NCI-H1105 treated with DMSO at 0.1 percent for 48 hours (cell line): ENCODE results near the gene TRPM2.

Source experiments
- DNase-seq: peaks from one replicate; lab custom pipeline; 2025; lab: John Stamatoyannopoulos, UW

The TRPM2 gene

DNA sequence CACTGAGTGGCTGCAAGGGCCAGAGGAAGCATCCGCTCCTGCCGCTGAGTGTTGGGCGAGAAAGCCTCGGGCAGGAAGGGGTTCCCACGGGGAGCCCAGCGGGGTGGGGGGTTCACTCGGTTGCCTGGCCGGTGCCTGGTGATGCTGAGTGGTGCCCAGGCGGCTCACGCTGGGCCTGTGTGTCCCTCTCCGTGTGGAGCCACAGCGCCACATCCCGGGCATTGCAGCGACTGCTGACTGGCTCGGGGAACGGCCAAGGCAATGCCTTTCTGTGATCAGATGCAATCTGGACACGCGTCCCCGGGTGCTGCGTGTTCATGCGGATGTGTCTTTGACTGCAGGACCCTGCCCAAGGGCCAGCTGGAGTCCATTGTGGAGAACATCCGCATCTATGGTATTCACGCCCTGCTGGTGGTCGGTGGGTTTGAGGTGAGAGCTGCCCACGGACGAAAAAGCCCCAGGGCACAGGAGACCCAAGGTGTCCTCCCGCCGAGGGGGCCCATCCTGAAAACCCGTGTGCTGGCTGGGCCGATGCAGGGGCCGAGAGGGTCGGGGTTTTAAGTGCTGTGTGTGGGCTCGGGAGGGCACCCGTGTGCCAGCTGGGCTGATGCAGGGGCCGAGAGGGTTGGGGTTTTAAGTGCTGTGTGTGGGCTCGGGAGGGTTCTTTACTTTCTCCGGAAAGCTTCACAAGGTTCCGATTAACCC, 30.6 kb upstream of the TRPM2 start:
- DNase-seq = no peak

DNA sequence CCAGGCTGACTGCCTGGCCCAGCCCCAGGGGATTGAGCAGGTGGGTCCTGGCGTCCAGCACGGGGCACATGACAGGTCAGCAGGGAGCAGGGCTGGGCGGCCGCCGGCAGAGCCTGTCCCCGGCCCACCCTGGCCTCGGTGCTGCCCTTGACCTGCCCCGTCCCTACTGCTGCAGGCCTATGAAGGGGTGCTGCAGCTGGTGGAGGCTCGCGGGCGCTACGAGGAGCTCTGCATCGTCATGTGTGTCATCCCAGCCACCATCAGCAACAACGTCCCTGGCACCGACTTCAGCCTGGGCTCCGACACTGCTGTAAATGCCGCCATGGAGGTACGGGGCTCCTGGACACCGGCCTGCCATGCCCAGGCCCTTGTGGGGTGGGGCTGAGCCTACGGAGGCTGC, 29.8 kb upstream of the TRPM2 start:
- no peak for DNase-seq

DNA sequence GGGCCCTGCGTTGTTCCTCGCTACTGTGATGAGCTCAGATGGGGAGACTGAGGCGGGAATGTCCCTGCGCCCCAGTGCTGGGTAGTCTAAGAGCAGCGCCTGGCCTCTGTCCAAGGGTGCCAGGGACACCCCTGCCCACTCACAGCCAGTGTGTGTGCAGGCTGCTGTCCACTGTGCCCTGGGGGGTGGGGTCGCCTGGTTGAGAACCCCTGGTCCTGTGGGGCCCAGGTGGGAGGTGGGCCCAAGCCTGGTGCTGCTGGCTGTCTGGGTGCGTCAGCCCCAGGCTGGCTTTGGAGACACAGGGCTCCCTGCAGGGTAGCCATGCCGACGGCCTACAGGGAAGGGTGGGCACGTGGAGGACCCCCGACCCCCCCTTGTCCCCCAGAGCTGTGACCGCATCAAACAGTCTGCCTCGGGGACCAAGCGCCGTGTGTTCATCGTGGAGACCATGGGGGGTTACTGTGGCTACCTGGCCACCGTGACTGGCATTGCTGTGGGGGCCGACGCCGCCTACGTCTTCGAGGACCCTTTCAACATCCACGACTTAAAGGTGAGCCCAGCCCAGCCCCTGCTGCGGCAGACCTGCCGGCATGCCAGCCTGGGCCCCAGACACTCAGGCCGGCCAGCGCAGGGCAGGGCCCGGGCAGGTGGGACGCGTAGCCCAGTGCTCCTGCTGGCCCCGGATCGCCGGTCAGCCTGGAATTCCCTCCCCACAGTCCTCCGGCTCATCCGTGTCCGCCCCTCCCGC, 29.1 kb upstream of the TRPM2 start:
- no peak for DNase-seq

DNA sequence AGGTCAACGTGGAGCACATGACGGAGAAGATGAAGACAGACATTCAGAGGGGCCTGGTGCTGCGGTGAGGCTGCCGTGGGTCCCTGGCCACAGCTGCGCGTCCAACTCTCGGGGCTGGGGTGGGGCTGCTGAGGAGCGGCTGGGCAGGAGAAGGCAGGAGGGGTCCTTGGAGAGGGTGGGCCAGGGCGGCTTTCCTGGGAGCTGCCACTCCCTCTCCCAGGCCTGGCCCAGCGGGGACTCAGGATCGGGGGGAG, 28.6 kb upstream of the TRPM2 start:
- DNase-seq = no peak

DNA sequence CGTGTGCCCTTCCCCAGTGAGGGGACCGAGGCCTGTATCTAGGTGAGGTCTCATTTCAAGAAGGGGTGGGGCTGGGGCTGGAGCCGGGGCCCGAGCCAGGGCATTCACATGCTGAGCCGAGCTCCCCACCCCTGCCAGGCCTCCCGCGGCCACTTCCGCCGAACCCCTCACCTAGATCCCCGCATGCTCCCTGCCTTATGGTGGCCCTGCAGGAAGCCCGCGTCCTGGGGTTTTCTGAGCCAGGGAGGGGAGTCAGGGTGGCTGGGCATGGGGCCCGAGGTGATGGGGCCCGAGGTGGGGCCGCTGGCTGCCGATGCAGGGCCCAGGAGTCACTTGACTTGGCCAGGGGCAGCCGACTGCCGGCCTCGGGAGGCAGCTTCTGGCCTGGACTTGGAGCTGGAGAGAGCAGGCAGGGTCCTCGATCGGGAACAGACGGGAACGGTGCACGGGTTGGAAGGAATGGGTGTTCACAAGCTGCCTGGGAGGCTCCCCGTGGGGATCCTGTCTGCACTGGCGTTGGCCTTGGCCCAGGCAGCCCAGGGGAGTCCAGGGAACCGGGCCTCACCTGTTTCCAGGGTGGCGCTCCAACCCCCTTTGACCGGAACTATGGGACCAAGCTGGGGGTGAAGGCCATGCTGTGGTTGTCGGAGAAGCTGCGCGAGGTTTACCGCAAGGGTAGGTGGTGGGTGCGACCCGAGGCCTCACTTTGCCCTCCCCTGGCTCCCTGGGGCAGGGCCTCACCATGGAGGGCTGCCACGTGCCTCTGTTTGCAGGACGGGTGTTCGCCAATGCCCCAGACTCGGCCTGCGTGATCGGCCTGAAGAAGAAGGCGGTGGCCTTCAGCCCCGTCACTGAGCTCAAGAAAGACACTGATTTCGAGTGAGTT, 27.8 kb upstream of the TRPM2 start:
- DNase-seq = no peak

DNA sequence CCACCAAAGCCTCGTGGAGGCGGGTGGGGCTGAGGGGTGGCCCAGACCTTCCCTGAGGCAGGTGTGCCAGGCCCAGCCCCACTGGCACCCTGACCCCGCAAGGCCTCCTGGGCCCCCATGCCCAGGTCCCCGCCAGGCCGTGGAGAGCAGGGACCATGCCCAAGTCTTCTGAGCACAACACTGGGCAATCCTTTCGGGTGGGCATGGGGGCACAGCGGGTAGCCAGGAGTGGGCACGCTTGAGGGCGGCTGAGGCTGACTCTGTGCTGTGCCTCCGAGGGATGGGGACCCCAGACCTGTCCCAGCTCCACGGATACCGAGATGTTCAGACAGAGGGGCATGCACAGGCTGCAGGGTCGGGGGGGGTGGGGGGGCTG, 27.2 kb upstream of the TRPM2 start:
- DNase-seq = no peak

DNA sequence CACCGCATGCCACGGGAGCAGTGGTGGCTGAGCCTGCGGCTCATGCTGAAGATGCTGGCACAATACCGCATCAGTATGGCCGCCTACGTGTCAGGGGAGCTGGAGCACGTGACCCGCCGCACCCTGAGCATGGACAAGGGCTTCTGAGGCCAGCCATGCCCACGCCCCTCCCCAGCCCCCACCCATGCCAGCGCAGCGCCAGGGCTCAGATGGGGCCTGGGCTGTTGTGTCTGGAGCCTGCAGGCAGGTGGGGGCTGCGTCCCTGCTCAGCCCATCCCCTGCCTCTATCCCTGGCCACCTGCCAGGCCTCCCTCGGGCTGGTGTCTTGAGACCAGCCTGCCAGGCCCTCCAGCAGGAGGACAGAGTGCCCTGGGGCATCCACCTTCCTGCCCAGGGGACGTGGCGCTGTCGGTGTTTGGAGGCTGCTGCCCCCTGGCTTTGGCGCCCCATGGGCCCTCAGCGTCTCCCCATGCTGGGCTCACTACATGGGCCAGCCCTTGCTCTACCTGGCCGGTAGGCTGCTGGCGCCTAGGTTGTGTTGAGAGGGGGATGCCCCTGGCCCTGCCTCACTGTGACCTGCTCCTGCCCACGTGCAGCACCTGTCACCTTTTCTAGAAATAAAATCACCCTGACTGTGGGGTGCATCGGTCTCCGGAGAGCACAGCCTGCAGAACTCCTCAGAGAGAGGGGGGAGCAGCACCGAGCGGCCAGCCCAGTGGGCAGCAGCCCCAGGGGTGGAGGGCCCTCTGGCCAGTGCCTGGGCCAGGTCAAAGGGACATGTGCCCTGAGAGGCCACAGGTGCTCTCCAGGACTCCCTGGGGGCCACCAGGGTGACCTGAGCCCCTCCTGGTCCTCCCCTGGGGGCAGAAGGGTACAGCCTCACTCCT, 26.5 kb upstream of the TRPM2 start:
- no peak for DNase-seq

DNA sequence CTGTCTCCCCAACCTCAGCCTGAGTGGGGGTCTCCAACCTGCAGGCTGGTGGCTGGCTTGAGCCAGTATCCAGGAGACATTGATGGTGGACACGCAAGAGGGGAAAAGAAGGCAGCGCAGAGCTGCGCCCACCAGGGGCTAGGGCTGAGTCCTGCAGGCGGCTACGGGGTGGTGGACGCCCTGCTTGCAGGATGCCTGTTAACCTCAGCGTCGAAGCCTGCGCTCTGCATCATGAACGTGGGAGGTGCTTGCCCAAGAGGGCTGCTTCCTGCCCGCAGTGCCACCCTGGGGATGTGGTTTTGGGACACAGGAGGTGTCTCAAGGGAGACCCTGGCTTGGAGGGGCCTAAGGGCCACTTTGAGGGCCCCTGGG, 25.8 kb upstream of the TRPM2 start:
- no peak for DNase-seq

DNA sequence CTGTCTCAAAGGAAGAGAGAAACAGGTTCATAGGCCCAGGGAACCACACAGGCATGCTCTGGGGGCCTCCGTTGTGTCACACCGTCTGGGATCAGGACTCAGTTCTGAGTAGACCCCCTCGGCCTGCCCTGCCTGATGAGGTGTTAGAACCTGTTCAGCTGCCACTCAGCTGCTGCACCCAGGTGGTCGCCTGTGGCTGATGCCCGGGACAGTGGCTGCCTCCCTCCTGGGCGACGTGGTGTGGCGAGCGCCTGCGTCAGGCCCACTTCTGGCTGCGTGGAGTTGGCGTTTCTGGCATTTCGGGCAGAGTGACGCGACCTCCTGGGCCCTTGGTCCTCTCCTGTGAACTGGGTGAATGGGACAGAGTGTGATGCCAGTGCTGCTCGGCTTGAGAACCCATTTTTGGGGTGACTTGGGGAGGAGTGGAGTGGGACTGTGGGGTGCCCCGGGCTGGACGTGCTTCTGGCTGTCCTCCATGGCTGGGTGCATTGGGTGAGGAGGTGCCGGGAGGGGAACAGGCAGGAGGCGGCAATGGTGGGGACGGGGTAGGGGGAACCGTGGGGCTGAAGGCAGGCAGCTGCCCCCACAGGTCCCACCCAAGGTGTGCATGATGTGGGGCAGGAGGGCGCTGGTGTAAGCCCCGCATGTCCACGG, 25.1 kb upstream of the TRPM2 start:
- no peak for DNase-seq

DNA sequence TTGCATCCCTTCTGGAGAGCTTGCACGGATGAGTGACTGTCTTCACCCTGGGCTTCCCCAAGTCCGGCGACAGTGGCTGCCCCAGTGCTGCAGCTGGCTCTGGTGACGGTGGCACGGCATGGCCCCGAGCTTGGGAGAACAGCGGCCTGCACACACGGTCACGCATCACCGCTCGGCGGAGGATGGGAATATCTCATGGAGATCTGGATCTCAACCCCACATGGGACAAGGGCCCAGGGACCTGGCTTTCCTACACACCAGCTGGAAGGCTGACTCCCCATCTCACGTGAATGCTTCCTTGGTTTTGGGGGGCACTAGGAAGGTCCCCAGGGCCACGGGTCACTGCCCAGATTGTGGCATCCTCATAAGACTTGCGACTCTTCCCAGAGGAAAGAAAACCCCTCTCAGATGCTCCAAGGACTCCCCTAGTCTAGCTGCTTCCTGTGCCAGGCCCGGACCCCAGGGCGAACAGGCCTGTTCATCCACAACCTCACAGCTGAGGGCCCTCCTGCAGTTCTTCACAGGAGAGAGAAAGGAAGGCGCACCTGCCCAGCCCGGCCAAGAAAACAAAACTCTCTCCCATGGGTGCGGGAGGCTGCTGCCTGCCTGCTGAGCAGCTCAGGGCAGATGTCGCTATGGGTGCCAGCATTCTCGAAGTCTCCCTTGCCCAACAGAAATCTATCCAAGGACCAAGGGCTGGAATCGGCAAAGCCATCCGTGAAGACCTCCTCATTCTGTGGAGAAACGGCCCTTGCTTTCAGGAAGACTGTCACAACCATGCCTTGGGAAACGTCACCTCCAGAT, 24.1 kb upstream of the TRPM2 start:
- no peak for DNase-seq

DNA sequence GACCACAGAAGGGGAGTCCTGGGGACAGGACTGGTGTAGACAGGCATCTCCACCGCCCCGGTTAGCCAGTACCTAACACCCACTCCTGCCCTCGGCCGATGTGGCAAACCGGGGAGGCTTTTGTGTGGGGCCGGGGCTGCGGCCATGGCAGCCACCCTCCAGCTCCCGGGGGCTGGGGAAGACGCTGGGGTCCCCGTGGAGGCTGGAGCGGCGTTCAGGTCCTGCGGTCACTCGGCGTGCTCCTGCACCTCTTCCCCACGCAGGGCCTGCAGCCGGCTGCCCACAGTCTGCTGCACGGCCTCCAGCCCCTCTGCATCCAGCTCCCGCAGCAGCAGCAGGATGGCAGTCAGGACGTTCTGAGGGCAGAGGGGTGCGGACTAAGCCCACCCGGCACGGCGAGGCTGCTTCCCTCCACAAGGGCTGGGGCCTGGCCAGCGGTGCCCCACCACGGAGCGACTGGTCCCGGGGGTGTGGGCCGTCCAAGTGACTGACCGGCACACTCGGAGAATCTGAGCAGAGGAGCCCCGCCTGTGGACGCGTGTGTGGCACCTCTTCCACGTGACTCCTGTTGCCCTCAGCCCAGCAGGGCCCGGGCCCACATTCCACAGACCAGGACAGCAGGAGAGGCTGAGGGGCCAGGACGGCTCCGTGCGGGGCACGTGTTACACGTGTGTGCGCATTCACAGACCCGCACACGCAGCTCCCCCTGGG, 23.3 kb upstream of the TRPM2 start:
- no peak for DNase-seq

DNA sequence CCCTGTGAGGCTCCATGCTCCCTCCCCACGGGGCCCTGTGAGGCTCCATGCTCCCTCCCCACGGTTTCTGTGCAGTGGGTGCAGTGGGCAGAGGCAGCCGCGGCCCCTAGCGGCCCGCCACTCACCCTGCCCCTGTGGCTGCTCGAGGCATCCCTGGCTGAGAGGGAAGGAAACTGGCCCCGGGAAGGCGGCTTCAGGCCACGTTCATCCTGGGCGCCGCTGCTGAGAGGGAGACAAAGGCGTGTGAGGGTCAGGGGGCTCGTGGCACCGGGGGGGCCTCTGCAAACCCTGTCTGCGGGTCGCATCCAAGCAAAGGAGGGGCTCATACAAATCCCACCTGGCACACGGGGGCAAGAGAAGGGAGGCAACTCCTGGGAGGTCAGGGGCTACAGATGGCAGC, 22.7 kb upstream of the TRPM2 start:
- DNase-seq = no peak

DNA sequence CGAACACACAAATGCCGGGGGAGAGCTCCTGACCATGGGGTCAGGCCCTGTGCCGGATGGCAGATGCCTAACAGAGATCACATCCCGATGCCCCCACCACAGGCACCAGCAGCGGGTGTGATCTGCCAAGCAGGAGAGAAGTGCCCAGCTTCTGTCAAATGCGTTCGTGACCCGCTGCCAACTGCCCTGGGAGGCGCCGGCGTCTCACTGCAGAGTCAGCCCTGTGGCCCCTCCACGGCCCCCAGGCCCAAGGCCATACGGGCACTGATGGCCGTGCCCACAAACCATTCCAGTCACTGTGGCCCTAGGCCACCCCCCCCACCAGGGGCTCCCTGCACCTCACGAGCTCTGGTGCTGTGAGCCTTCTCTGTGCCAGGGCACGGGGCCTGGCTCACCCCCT, 22.2 kb upstream of the TRPM2 start:
- DNase-seq = no peak

DNA sequence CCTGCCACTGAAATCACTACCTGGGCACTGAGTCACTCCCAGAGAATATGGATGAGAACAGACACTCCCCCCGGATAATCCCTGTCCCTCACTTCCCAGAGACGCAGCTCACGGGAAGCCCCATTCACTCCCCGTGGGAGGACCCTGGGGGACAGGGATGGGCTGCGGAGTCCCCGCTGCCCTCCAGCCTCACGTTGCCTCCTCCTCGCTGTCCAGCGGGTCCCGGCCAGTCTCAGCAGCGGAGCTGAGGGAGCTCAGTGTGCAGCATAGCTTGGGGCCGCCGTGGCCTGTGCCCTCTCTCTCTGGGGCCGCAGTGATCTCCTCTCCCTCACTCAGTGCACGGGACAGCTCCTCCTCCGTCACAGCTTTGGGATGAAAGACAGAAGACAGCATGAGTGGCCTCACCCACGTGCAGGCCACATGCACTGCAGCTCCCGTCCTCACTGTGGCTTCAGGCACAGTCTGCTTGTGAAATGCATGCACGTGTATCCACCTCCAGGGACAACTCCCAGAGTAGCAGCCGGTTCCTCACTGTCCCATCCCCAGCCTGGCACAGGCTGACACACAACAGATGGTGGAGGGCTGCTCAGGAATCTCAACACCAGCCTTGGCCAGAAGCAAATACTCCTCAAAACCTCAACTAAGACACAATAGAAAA, 21.6 kb upstream of the TRPM2 start:
- DNase-seq = no peak

DNA sequence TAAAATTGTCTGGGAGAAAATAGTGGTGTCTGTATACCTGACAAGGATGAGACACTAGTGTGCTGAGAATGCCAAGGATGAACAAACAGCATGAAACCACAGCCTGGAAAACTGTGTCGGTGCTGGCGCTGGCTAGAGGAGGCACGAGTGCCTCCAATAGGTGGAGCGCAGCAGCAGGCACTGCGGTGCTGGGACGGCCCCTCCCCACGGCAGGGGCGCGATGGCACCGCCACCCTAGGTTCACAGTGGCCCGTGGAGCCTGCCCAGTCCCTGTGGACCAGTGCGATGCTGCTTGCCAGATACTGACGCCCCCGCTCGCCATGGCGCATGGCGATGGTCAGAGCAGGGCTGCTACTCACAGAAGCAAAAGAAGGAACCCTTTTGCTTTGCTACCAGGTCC, 21.0 kb upstream of the TRPM2 start:
- no peak for DNase-seq

DNA sequence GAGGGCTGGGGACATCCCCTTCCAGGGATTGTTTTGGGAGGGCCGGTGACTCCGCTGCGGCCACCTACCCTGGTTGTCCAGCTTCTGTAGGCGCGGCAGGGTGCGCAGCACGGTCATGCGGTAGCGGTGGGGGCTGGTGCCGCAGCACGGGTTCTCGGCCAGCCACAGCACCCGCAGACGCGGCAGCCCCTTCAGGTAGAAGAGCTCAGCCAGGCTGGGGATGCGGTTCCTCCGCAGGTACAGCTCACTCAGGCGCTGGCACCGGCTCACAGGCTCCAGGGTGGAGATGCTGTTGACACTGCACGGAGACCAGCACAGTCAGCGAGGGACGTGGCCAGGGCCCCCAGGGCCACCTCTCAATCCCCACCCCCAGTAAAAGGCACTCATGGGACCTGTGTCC, 20.5 kb upstream of the TRPM2 start:
- DNase-seq = no peak

DNA sequence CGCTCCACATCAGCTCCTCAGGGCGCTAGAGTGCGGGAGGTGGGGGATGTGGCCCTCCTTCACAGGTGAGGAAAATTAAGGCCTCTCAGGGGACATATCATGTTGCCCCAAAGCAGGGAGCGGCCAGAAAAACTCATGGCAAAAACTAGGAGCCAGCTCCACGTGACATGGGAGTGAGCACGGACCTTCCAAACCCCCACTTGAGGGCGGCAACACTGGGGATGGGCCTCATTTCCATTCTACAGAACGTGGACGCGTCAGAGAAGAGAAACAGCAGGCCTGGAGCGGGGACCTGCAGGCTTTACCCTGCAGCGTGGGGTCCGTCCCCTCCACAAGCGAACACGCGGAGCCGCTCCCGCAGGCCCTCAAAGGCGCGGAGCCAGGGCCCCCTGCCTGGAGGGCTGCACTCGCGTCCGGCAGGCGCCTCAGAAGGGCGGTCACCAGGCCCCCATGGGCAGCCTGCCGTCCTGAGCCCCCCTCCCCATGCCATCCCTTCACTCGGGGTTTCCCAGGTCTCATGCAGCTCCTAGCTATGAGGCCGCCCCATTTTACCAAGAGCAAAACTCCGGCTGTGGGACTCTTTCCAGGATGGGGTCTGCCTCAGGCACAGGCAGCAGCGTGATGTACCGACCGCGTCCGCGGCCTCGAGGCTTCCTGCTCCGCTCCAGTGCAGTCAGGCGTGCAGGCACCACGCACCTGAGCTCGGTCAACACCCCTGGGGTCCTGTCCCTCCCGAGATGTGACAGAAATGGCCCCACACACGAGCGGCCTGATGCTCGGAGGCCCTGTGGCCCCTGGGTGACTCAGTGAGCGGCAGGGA, 19.7 kb upstream of the TRPM2 start:
- DNase-seq = no peak

DNA sequence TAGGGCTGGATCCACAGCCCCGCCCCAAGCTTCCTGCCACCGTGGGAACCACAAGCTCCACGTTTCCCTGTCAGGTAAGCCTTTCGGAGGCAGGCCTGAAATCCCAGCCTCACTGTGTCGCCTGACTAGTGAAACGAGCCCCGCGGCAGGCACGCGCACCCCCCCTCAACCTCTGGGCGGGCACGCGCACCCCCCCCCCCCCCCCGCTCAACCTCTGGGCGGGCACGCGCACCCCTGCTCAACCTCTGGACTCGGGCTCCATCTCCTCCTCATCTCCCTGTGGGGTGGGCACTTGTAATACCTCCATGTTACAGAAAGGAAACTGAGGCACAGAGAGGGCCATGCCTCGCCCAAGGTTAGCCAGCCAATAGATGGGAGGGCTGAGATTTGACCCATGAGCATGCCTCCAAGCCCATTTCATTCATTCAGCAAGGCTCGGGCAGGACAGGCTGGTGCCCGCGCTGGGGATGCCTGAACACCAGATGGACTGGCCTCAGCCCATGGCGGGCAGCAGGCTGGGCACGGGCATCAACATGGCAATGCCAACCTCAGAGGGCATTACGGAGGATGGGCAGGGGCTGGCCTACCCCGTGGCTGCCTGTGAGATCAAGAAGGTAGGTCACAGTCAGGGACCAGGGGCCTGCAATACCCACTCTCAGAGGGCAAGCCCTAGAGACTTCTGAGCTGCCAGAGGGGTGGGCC, 18.9 kb upstream of the TRPM2 start:
- no peak for DNase-seq
